Erythroblast (primary cell): ENCODE results near the gene CDKAL1.

Experiments used
- GATA1 ChIP-seq: IDR thresholded peaks from 2 replicates; pipeline ENCODE4 v1.6.1; 2011; ENCODE audit warnings: low read depth, mild to moderate bottlenecking, control low read depth, low read length, moderate library complexity
- POLR2A ChIP-seq: IDR thresholded peaks from 2 replicates; pipeline ENCODE4 v1.6.1; 2011; ENCODE audit warnings: mild to moderate bottlenecking, low read length

GRCh38 chr6:20707870-20708269 is 173.6 kb downstream of the CDKAL1 start:
- TF ChIP-seq POLR2A (no peak), GATA1 (no peak)
